Measurements from ENCODE around the gene ETV6. TPM values are rescaled to one million over a fixed set of nuclear protein-coding genes. Genes with fewer than 3 reads are reported as not detected.

Gene ETV6
- total and polyA plus RNA-seq, 3 donors from 2014 or later = 7.8 to 20.9 (median 16.3) TPM

DNA sequence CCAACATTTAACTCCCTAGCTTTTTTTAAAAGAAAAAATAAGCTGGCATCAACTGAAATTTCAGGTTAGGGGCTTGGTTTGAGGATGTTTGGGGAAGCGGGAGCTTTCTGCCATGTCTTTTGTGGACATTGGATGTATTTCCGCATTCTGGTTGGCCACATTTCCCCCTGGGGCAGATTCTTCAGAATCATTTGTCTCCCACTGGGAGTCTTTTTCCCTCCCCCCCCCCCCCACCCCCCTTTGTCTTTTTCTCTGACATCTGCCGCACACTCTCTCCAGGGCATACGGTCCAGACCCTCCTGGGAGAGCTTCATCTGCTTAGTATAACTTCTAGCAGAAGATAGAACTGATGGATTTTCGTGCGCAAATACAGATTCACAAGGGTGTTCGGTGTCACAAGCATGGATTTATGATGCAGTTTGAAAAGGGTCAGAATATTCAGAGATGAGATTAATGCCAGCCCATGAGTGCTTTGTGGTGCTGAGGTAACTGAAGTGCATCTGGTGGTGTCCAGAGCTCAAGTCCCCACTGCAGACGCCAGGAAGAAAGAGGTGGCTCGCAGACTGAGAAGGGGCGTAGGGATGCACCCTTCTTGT lies 40.2 kb downstream of the ETV6 start:
- no peak for TF ChIP-seq POLR2A (IDR thresholded peaks at IDR 0.05)
- TF ChIP-seq, protein P1, sequence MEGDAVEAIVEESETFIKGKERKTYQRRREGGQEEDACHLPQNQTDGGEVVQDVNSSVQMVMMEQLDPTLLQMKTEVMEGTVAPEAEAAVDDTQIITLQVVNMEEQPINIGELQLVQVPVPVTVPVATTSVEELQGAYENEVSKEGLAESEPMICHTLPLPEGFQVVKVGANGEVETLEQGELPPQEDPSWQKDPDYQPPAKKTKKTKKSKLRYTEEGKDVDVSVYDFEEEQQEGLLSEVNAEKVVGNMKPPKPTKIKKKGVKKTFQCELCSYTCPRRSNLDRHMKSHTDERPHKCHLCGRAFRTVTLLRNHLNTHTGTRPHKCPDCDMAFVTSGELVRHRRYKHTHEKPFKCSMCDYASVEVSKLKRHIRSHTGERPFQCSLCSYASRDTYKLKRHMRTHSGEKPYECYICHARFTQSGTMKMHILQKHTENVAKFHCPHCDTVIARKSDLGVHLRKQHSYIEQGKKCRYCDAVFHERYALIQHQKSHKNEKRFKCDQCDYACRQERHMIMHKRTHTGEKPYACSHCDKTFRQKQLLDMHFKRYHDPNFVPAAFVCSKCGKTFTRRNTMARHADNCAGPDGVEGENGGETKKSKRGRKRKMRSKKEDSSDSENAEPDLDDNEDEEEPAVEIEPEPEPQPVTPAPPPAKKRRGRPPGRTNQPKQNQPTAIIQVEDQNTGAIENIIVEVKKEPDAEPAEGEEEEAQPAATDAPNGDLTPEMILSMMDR (IDR thresholded peaks at IDR 0.05) = no peak
- Histone ChIP-seq H3K4me3 (no peak overlapping the region), H3K27me3 (no peaks in the 10 kb centered on the region), H3K4me1 (no peaks in the 10 kb centered on the region), H3K36me3 (ENCODE audit: low read depth, missing control alignments) (no peaks in the 10 kb centered on the region), H3K9me3 (no peaks in the 10 kb centered on the region), H3K27ac (no peak overlapping the region)
- no peak for DNase-seq
- intact Hi-C loops (cut with DNase I; ENCODE audit: low total_unique reads) = no loop called here
- WGBS, 2 donors = 92 to 93% methylated on average over 10 of the region's 10 CpGs

DNA sequence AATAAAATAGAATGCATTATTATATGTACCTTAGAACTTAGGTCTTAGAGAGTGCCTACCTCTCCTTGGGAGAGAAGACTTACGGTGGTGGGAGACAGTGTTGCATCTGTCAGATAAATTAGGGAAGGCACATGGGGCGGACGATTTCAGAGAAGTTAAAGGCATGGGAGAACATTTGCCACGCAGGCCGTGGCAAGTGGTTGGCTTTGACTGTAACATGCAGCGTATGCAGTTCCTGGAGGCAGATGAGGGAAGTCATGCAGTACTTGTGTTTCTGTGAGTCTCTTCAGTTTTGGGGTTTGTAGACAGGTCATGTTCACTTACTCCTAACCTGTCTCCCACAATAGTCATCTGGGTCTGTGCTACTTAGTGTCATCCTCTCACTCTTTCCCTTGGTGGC lies 43.6 kb downstream of the ETV6 start:
- DNase-seq = no peak
- Histone ChIP-seq H3K27me3 (no peaks in the 10 kb centered on the region), H3K27ac (no peak overlapping the region), H3K4me1 (no peaks in the 10 kb centered on the region), H3K36me3 (ENCODE audit: low read depth, missing control alignments) (no peaks in the 10 kb centered on the region), H3K9me3 (no peaks in the 10 kb centered on the region), H3K4me3 (no peak overlapping the region)
- WGBS, 2 donors = 94 to 96% methylated on average over 6 of the region's 6 CpGs
- intact Hi-C loops (cut with DNase I; ENCODE audit: low total_unique reads) = no loop called here
- TF ChIP-seq, protein P1 (IDR thresholded peaks at IDR 0.05) = no peak
- no peak for TF ChIP-seq POLR2A (IDR thresholded peaks at IDR 0.05)

DNA sequence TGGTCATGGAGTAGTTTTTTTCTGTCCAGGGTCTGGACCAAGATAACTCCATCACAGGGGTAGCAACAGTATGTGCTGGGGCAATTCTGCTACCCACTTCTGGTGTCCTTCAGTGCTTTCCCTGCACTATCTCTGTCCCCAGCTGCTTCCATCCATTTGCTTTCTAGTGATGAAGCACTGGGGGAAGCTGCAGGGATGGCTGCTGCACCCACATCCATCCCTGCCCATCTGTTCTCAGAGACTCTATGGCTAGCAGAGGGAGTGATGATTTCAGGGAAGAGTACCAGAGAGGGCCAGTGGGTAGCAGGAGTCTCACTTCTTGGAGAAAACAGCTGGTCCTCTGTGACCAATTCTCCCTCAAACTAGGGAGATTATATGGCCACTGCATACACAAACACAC lies 44.1 kb downstream of the ETV6 start:
- TF ChIP-seq, protein P1 (IDR thresholded peaks at IDR 0.05) = no peak
- no peak for TF ChIP-seq POLR2A (IDR thresholded peaks at IDR 0.05)
- DNase-seq = no peak
- Histone ChIP-seq H3K27ac (no peak overlapping the region), H3K4me3 (no peak overlapping the region), H3K36me3 (ENCODE audit: low read depth, missing control alignments) (no peaks in the 10 kb centered on the region), H3K9me3 (no peaks in the 10 kb centered on the region), H3K27me3 (no peaks in the 10 kb centered on the region), H3K4me1 (no peaks in the 10 kb centered on the region)
- intact Hi-C loops (cut with DNase I; ENCODE audit: low total_unique reads) = no loop called here

- Histone ChIP-seq H3K4me1 (no peaks in the 10 kb centered on the region), H3K9me3 (no peaks in the 10 kb centered on the region)
- TF ChIP-seq POLR2A (IDR thresholded peaks at IDR 0.05) = no peak
- TF ChIP-seq, protein P1 (IDR thresholded peaks at IDR 0.05) = no peak
Measured at GRCh38 chr12:11694528-11694927, 45.1 kb downstream of the ETV6 start.

GRCh38 chr12:11695321-11695720 lies 45.8 kb downstream of the ETV6 start:
- 66 to 76% methylated on average over 3 of the region's 3 CpGs for WGBS, 2 donors
- no peak overlapping the region for H3K4me3 ChIP-seq
- no peaks in the 10 kb centered on the region for H3K27me3 ChIP-seq
- no peaks in the 10 kb centered on the region for H3K9me3 ChIP-seq
- TF ChIP-seq, protein P1 (IDR thresholded peaks at IDR 0.05) = no peak
- no peak for TF ChIP-seq POLR2A (IDR thresholded peaks at IDR 0.05)
- no peaks in the 10 kb centered on the region for H3K4me1 ChIP-seq
- DNase-seq = no peak
- H3K36me3 ChIP-seq (ENCODE audit: low read depth, missing control alignments) = no peaks in the 10 kb centered on the region
- no peak overlapping the region for H3K27ac ChIP-seq
- intact Hi-C loops (cut with DNase I; ENCODE audit: low total_unique reads) = no loop called here

More at GRCh38 chr12:11694528-11694927, 45.1 kb downstream of the ETV6 start:
- intact Hi-C loops (cut with DNase I; ENCODE audit: low total_unique reads) = no loop called here
- Histone ChIP-seq H3K4me3 (no peak overlapping the region), H3K27ac (no peak overlapping the region), H3K36me3 (ENCODE audit: low read depth, missing control alignments) (no peaks in the 10 kb centered on the region), H3K27me3 (no peaks in the 10 kb centered on the region)
- DNase-seq = no peak
- 50 to 54% methylated on average over 5 of the region's 5 CpGs for WGBS, 2 donors

Data from testis (tissue), 3 donors.